GF-D8 (cell line): Measurements from ENCODE around the gene DMTF1.

Experiments
- DNase-seq: peaks from one replicate; lab custom pipeline; 2025; lab: John Stamatoyannopoulos, UW

The DMTF1 gene

DNA sequence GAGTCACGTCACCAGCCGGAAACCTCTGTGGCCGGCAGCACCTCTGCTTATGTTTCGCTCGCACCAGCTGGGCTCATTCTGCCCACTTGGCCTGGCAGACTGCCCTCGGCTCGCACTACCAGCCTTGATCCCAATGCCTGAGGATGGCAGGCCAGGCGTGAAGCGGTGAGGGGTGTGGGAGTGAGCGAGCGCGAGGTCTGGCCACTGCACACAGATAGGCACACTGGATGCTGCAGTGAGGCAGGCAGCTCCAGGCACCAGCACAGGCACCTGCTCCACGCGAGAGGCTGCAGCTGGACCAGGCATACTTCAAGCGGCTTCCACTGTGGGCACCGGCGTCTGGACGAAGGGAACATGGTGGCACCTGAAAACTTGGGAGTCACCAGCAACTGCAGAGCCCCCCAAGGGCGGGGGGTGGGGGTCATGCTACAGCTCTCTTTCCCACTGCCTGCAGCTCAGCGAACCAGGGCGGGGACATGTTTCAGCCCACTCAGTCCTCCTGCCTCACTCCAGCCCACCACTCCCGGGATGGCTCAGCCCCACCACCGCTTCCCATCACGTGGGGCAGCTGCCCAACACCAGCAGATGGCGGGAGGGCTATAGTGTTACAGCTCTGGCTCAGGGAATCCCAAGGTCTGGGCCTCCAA, 5.4 kb upstream of the DMTF1 start:
- DNase-seq, result no peak

DNA sequence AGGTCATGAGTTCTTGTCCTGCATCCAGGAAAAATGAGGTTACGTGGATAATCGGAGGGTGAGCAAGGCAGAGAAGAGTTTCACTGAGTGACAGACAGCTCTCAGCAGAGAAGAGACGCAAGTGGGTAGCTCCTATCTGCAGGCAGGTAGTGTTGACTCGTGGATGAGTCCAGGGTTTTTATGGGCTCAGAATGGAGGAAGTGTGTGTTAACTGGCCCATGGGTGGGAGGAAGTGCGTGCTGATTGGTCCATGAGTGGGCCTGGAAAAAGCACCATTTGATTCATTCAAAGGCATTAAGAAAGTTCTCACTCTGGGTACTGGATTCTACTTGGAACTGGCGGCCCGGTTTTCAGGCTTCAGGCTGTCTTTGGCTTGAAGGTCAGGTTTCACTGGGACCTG, 4.8 kb upstream of the DMTF1 start:
- DNase-seq, result no peak

DNA sequence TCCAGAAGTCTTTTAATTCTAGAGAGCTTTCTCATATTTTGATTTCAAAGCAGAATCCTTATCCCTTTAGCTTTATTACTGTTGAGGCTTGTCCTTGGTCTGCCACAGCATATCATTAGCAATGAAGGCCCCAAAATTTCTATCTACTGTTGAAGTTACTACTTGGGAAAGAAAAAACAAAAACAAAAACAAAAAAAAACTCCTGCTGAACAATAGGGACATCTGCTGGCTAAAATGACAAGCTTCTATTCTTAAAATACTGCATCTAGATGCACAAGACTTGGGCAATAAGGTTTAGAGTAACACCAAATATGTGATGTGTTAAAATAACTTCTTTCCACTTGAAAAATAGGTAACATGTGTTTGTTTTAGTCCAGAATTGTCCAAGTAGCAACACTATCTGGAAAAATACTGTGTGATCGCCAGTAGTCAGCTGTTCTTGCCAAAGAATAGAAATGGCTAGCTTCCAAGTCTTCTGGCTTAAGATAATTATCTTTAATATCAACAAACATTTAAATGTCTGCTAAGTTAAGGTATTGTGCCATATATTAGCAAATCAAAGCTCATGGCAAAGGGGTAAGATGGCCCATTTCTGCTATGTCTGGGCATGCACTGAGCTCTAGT, 3.8 kb upstream of the DMTF1 start:
- DNase-seq, result peak; percentile 25

DNA sequence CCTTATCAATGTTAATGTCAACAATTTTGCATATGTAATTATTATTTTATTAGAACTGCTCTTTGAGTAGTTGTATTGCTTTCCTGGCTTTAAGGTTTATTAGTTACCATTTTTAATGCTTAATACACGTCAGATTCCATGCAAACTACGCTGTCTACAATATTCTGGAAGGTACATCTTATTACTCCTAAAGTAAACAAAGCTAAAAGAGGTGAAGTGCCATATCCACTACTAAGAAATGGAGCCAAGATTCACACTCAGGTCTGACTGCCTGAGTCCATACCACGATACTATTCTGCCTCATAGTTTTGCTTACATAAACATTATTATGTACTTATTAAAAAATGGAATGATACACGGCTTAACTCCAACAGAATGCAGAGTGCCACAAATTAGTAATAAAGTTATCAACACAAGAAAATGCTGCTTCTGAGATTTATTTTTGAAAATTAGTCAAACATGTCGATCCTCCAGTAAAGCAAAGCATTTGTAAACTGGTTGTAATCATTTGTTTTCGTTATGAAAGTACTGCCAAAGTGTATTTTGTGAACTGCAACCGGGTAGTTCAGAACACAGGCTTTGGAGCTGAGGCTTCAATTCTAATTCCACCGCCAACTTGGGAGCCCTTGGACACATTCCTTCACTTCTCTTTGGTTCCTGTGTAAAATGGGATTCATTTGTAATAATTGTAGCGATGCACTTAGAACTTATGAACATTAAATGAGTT, 1.1 kb upstream of the DMTF1 start:
- no peak for DNase-seq

DNA sequence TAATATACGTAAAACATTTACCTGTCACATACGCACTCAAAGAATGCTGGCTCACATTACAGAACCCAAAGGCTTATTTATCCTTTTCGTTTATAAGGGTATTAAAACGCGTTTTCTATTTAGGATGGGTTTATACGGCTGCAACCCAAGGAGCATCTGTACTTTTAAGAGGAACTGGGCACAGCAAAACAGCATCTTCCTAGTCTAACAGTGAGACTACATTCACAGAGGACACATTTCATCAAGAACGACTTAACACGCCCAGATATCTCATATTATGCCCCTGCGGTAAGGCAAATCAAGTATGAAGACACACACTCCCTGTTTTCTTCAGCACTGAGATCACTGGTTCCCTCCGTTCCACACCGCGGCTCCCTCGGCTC, 533 bp upstream of the DMTF1 start:
- DNase-seq, result peak; percentile 71

DNA sequence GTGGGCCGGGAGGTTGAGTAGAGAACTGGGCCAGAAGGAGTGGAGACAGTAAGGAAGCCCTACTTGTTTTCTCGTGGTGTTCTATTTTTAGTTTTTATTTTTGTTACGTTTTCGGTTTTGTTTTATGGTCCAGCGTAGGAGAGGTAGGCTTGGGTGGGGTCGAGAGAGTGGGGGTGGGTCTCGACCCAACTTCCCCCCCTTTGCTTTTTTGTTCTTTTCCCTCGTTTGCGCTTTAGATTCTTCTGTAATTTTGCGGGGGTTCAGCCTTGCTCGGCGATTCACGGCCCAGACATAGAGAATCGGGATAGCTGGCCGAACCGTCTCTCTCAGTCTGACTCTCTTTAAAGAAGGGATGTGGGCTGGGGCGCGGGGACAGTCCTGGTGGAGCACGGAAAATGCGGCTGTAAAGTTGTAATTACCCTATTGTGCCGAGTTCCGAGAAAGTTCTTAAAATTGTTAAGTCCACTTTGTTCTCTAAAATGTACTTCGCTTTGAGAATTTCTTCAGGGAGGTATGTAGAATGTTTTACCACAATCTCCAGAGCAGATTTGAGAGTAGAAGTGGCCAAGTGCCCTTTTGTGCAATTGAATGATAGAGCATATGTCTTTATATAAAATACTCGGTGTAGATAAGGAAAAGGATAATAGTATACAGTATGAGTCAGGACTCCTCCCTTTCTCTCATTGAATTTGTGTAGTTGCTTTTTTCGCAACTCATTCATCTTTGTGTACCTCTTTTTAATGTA, 816 bp downstream of the DMTF1 start:
- no peak for DNase-seq

DNA sequence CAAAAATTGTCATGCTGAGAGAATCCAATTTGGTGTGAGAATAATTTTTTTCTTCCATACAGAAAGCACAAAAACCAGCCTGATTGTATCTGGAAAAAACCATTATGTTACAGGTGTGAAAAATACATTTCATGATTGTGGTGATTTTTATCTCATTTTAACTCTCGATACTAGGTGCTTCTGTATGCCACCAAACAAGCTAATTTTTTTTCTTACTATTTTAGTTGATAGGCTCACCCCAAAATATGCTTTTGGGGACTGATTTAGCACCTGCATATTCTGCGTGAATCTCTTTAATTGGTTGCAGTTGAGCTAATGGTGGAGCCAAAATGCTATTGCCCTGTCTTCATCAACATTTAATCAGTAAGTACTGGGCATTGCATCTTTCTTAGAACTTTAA, 1.9 kb downstream of the DMTF1 start:
- DNase-seq, result no peak

DNA sequence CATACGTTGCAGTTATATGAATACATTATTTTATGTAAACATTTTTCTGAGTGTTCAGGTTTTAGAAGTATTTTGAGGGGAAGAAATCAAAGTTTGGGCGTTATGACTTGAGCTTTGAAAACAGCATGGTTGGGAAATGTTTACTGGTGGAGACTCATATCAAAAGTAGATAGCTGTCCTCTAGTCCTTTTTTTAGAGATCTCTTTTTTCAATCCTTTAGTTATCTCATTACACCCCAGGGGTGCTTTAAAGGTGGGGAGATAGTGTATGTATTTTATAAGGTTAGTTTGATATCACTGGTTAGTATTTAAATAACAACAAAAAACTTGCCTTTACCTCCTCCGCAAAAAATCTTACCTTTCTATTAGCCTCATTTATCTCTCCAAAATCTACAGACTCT, 2.3 kb downstream of the DMTF1 start:
- DNase-seq, result no peak

DNA sequence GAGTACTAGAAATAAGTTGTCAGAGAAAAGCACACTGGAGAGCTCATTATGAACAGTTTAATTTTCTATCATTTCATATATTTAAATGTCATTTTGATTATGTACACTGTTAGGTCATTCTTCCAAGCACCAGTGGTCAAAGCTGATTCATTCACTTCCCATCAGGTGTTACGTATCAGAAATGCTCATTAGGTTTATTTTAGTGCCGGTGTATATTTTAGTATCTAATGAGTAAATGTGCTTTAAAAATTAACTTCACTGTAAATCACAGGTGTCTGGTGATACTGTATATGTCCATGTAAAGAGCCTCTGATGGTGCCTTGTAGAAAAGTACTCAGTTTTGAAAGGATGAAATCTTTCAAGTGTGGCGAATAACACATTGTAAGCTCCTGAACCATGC, 3.5 kb downstream of the DMTF1 start:
- no peak for DNase-seq

DNA sequence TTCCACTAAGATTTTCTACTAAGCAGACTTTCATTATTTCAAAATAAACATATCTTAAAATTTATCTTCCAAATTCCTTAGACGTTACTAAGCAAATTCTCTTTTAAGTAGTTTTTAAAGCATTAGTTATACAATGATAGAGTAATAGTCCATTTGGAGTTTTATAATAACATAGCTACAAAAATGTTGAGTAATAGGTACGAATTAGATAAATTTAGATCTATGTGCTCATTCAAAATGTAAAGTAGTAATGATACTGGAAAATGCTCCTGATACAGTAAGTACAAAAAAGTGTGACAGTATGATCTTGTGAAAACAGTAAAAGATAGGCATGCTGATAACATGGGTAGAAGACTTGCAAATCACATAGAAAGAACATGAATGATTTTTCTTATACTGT, 4.5 kb downstream of the DMTF1 start:
- DNase-seq, result no peak

DNA sequence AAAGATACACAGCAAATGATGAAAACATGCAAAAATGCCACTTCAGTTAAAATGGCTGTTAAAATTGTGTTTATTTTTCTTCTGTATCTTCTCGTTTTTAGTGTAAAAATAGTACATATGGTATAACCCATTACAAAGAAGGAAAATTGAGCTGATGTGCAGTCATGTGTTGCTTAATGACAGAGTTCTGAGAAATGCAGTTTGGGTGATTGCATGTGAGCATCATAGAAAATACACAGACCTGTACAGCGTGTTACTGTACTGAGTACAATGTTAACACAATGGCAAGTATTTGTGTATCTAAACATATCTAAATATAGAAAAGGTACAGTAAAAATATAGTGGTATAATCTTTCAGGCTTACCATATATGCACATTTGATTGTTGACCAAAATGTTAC, 7.3 kb downstream of the DMTF1 start:
- DNase-seq, result no peak

DNA sequence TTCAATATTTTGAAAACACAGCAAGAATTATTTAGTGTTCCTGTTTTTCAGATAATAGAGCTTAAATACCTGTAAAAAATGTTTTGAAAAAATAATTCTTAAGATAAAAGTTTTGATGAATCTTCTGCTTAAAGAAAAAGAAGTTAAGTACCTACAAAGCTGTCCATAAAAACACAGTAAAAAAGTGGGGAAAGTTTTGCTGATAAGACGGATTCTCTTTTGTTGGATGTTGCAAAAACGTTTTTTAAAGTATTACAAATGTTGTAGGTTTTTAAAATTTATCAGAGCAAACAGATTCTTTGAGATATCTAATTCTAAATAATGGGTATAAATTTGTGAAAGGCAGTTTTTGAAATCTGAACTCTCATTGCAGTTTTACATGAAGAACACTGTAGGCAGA, 12.2 kb downstream of the DMTF1 start:
- DNase-seq, result no peak

DNA sequence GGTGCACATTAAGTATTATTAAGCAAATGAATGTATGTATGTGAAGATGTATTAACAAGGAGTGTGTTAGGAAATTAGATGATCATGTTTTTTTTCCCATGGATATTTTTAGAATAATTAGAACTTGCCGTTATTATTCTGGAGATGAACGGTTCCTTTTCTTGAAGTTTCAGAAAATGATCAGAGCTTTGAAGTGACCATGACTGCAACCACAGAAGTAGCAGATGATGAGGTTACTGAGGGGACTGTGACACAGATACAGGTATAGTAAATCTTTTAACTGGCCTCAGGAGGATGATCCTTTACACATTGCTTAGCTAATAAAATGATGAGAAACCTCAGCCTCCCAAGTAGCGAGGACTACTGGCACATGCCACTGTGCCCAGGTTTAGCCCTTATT, 18.6 kb downstream of the DMTF1 start:
- no peak for DNase-seq

DNA sequence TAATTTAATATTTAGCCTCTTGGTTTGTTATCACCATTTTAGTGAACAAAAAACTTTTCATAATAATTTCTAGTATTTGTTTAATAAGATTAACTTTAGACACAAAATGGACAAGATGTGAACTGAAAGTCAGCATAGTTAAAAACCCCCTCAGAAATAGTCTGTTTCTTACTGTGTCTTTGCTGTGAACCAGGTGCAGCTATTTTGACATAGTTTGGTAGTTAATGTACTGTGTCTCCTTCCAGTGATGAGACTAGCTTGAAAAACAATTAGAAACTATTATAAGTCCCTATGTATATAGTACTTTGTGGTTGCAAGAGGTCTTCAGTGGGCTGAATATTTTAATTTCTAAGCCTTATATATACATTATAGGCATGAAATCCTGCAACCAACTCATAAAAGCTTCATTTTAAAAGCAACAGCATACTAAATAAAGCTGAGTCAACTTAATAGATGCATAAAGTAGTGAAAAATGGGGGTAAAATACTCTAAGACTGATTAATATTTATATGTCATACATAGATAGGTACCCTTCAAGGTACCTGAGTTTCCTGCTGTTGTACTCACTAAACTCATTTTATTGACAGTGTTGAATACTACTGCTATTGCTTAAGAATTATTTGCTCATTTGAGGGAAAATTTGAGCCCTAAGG, 19.2 kb downstream of the DMTF1 start:
- DNase-seq, result no peak

DNA sequence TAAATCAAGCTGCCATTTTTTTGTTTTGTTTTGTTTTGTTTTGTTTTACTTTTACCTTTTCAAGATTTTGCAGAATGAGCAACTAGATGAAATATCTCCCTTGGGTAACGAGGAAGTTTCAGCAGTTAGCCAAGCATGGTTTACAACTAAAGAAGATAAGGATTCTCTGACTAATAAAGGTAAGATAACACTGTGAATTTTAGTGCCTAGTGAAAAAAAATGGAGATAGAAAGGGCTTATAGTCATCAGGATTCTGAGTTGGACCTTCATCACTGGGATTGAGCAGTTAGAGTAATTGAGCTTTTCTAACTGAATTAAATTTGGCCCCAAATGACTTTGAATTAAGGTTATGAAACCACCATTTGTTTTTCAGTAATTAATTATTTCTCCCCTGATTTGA, 21.2 kb downstream of the DMTF1 start:
- DNase-seq, result no peak

DNA sequence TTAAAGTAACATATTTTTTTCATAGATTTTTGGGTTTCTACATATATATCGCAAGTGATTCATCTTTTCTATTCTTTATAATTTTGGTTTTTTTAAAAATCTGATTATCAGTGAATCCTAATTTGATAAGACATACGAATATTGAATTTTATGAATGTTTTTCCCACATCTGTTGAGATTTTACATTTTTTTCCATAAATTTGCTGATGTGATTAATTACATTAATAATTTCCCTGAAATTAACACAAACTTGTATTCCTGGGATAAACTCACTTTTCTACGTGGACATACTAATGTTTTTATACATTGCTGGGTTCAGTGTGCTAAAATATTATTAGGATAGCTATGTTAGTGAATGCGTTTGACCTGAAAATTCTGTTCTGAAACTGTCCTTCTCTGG, 26.1 kb downstream of the DMTF1 start:
- DNase-seq, result no peak

DNA sequence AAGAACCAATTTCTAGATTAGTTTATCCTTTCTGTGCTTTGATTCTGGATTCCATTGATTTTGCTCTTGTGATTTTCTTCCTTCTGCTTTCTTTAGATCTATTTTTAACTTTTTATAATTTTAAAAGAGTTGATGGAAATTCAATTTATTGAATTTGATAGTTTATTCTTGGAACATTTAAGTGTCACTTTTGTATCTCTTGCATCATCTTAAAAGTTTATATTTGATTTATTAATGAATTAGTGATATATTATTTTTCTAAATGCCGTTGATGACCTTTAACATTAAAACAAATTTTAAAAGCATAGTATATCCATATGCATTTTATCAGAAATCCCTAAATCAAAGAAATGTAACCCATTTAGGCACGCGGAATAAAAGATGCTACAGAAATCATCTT, 26.9 kb downstream of the DMTF1 start:
- DNase-seq, result no peak

DNA sequence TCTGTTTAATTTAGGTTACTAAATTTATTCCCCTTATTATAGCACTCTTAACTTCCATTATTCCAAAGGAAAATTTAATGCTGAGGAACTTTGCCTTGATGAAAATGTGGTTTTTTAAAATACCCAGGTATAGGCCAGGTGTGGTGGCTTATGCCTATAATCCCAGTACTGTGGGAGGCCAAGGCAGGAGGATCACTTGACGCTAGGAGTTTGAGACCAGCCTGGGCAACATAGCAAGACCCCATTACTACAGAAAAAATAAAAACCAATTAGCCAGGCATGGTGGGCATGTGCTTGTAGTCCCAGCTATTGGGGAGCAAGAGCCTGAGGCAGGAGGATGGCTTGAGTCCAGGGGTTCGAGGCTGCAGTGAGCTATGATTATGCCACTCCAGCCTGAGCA, 34.9 kb downstream of the DMTF1 start:
- DNase-seq, result no peak

DNA sequence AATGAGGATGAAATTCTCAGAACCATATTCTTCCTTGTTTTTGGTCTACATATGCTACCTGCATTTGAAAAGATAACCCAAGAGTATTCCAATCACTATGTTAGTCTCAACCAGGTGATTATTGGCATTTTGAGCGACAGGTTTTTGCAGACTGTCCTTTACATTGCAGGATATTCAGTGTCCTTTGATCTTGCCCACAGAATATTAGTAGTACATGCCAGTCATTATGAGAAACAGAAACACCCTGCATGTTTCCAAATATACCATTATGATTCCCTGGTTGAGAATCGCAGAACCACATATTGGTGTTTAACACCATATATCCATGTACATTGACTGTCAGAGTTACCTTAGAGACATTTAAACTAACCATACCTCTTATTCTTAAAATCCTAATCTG, 36.7 kb downstream of the DMTF1 start:
- DNase-seq, result no peak

DNA sequence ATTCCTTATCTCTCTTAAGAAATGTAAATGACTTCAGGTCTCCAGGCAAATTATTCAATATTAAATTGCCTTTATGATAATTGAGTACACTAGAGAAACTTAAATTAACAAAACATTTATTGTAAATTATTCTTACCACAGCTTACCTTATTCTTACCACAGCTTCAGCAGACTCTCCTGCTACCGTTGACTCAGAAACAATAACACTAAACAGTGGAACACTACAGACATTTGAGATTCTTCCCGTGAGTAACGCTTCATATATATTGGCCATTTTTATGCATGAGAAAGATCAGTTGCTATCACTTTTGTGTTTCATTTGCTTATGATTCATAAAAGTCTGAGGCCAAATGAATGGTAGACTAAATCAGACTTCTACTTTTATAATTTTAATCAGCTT, 38.5 kb downstream of the DMTF1 start:
- DNase-seq, result no peak

DNA sequence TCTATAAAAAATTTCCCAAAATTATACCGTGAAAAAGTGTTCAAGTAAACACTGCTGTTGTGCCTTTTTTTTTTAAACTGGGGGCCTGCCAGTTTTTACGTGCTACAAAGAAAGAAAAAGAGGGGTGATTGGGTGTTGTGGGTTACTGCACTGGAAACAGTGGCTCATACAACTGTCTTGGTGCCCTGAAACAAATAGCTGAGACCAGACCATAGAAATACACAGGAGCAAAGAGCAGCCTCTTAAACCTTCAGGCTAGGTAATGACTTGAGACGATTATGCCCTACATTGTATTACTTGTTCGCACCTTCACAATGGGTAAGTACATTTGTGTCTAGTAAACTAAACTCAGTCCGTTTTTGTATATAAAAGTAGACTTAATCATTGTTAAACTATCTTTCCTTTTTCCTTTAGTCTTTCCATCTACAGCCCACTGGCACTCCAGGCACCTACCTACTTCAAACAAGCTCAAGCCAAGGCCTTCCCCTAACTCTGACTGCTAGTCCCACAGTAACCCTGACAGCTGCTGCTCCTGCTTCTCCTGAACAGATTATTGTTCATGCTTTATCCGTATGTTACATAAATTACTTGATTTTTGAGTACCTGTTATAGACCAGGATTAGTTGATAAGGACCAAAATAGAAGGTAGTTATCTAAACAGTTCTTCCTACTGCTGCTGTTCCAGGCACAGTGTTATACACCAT, 40.7 kb downstream of the DMTF1 start:
- DNase-seq, result no peak

DNA sequence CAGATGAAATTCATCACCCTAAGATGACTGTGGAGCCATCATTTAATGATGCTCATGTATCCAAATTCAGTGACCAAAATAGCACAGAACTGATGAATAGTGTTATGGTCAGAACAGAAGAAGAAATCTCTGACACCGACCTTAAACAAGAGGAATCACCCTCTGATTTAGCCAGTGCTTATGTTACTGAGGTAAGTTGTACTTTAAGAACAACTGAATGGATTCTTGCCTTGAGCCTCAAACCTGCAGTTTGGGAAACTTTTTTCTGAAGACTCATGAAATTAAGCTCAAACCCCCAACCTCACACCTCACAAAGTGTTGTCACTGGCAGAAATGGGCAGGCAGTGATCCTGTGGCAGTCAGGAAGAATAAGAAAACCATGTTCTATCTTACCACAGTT, 41.7 kb downstream of the DMTF1 start:
- no peak for DNase-seq
